Ovary (tissue), 3 donors: ENCODE measurements around the gene C16orf95.

Experiments used
- CTCF ChIP-seq, 3 donors: fragments of 450-650 bp in 2 of 3; fragments of 200-600 bp in 1 of 3; IDR thresholded peaks; one replicate each; pipeline versions ENCODE4 v1.5.1 to v1.8.0; 2016 to 2022; ENCODE audit warnings: antibody characterized with exemption in 3 of 3, mild to moderate bottlenecking in 1 of 3
- POLR2A ChIP-seq: fragments of 450-650 bp; IDR thresholded peaks from one replicate; pipeline ENCODE4 v1.6.1; 2017; ENCODE audit warnings: antibody characterized with exemption, mild to moderate bottlenecking, moderate library complexity
- donor health status: DM: no; HTN: no; CAD: no.

GRCh38 chr16:87356491-87356853, 39.3 kb upstream of the C16orf95 start:
- TF ChIP-seq CTCF (IDR thresholded peaks at IDR 0.05), result no peak
- no peak for TF ChIP-seq POLR2A
